A673 (cell line): ENCODE measurements around the gene USF2. TPM values are rescaled to one million over a fixed set of nuclear protein-coding genes. Genes with fewer than 3 reads are reported as not detected.

Source experiments
- BruUV-seq: library from RNA; stranded (reverse); fragments of 400-500 nt; replicated peaks from 2 replicates; lab custom pipeline; 2021; lab: Mats Ljungman, UMichigan
- CTCF ChIA-PET: fragments of 300-600 bp; sonication (Branson Sonifier 250); formaldehyde crosslinking; loops from one replicate; lab custom pipeline; 2022; ENCODE audit warnings: antibody characterized with exemption; lab: Charles Lee
- POLR2A ChIA-PET: fragments of 300-600 bp; sonication (Branson Sonifier 250); formaldehyde crosslinking; loops from one replicate; lab custom pipeline; 2022; ENCODE audit warnings: antibody characterized with exemption; ENCODE audit not compliant: low non-redundant PET; lab: Charles Lee
- DNase-seq: peaks from one replicate; pipeline ENCODE4 v3.0.0-alpha.2; 2015; ENCODE audit warnings: low spot score
- H3K27ac ChIP-seq: fragments of 200-600 bp; sonication (generic); 2 replicates; pipeline ENCODE4 v1.5.1; 2016; ENCODE audit warnings: mixed run types, low read depth, mild to moderate bottlenecking, mixed read lengths, antibody characterized with exemption, low read length; ENCODE audit not compliant: poor library complexity, severe bottlenecking
- H3K27me3 ChIP-seq: fragments of 200-600 bp; sonication (generic); replicated peaks from 2 replicates; pipeline ENCODE4 v1.6.1; 2017; ENCODE audit warnings: mixed run types, low read depth, mild to moderate bottlenecking, mixed read lengths, antibody characterized with exemption, low read length; ENCODE audit not compliant: insufficient read depth, poor library complexity
- H3K36me3 ChIP-seq: fragments of 200-600 bp; sonication (generic); 2 replicates; pipeline ENCODE4 v1.6.1; 2016; ENCODE audit warnings: mixed run types, mild to moderate bottlenecking, mixed read lengths, antibody characterized with exemption, low read length; ENCODE audit not compliant: insufficient read depth, poor library complexity, severe bottlenecking
- H3K4me1 ChIP-seq: fragments of 200-600 bp; sonication (generic); 2 replicates; pipeline ENCODE4 v1.6.1; 2017; ENCODE audit warnings: mixed run types, mild to moderate bottlenecking, mixed read lengths, antibody characterized with exemption, low read length; ENCODE audit not compliant: insufficient read depth, poor library complexity, severe bottlenecking
- H3K4me3 ChIP-seq: fragments of 200-600 bp; sonication (generic); 2 replicates; pipeline ENCODE4 v1.5.1; 2016; ENCODE audit warnings: low read depth, mixed run types, mild to moderate bottlenecking, mixed read lengths, low read length; ENCODE audit not compliant: poor library complexity, severe bottlenecking
- H3K9me3 ChIP-seq: fragments of 200-600 bp; sonication (generic); 2 replicates; pipeline ENCODE4 v1.6.1; 2016; ENCODE audit warnings: mixed run types, low read depth, mild to moderate bottlenecking, mixed read lengths, antibody characterized with exemption, low read length; ENCODE audit not compliant: poor library complexity, severe bottlenecking
- CTCF ChIP-seq: fragments of 300-800, 200-600 bp; sonication (generic); conservative IDR thresholded peaks from 2 replicates; pipeline ENCODE4 v1.5.1; 2017; ENCODE audit warnings: low read depth, mild to moderate bottlenecking, antibody characterized with exemption, low read length, moderate library complexity, mixed read lengths
- EZH2 ChIP-seq: fragments of 200-600 bp; sonication (generic); IDR thresholded peaks from 2 replicates; pipeline ENCODE4 v1.6.1; 2017; ENCODE audit warnings: borderline replicate concordance, low read depth, mild to moderate bottlenecking, mixed read lengths, antibody characterized with exemption, low read length; ENCODE audit not compliant: poor library complexity, severe bottlenecking
- intact Hi-C: fragments of 100-400 bp; cut with micrococcal nuclease; formaldehyde crosslinking; loops from one replicate; pipeline ENCODE4 v1.10.0; 2022; ENCODE audit not compliant: unreplicated experiment
- total RNA-seq: library from RNA; stranded (reverse); gene quantifications from 2 replicates; pipeline ENCODE4 v1.2.3, GENCODE V29; 2021

USF2 gene
- total RNA-seq, 1 experiment from 2014 or later: 82.0 TPM

GRCh38 chr19:35272122-35272719 is 3.5 kb downstream of the USF2 start:
- peaks cover 28% of the 10 kb centered on the region for H3K36me3 ChIP-seq
- no peak for DNase-seq
- H3K4me1 ChIP-seq: no peaks in the 10 kb centered on the region
- BruUV-seq: no TSS peak
- no peak overlapping the region for H3K27ac ChIP-seq
- no peaks in the 10 kb centered on the region for H3K9me3 ChIP-seq
- H3K4me3 ChIP-seq: no peak overlapping the region
- CTCF ChIA-PET: no interaction called here
- POLR2A ChIA-PET: no interaction called here
- intact Hi-C loops: no loop called here
- H3K27me3 ChIP-seq: no peaks in the 10 kb centered on the region
- no peak for TF ChIP-seq EZH2
- TF ChIP-seq CTCF: no peak

GRCh38 chr19:35272954-35273649 is 4.3 kb downstream of the USF2 start:
- H3K27ac ChIP-seq: no peak overlapping the region
- ChIA-PET CTCF (no interaction called here), POLR2A (interaction anchor here (0.7 kb wide), 1 partner anchor 80 kb away, joined by 3 read pairs; no protein-coding TSS in a partner anchor)
- peaks cover 28% of the 10 kb centered on the region for H3K36me3 ChIP-seq
- no peak overlapping the region for H3K4me3 ChIP-seq
- intact Hi-C loops: no loop called here
- no peak for DNase-seq
- no TSS peak for BruUV-seq
- no peaks in the 10 kb centered on the region for H3K27me3 ChIP-seq
- no peaks in the 10 kb centered on the region for H3K4me1 ChIP-seq
- no peak for TF ChIP-seq EZH2
- no peak for TF ChIP-seq CTCF
- H3K9me3 ChIP-seq: no peaks in the 10 kb centered on the region

- H3K27ac ChIP-seq: no peak overlapping the region
- H3K36me3 ChIP-seq: peaks cover 28% of the 10 kb centered on the region
- ChIA-PET POLR2A (interaction anchor here (0.7 kb wide), 2 partner anchors 79 to 1320 kb away, joined by 3 read pairs; no protein-coding TSS in a partner anchor), CTCF (no interaction called here)
- H3K4me3 ChIP-seq: no peak overlapping the region
- DNase-seq: no peak
- H3K27me3 ChIP-seq: no peaks in the 10 kb centered on the region
- no peaks in the 10 kb centered on the region for H3K9me3 ChIP-seq
- intact Hi-C loops: no loop called here
- TF ChIP-seq EZH2 (no peak), CTCF (no peak)
- H3K4me1 ChIP-seq: no peaks in the 10 kb centered on the region
- no TSS peak for BruUV-seq
Observed at GRCh38 chr19:35273686-35274259, 5.0 kb downstream of the USF2 start.
